ENCODE measurements around the gene RNF130.
"Not testable (repeated sequence)": the region's sequence is repeated elsewhere in the genome, so short reads cannot be mapped to it uniquely, and the experiment has no call there.

Gene RNF130

DNA sequence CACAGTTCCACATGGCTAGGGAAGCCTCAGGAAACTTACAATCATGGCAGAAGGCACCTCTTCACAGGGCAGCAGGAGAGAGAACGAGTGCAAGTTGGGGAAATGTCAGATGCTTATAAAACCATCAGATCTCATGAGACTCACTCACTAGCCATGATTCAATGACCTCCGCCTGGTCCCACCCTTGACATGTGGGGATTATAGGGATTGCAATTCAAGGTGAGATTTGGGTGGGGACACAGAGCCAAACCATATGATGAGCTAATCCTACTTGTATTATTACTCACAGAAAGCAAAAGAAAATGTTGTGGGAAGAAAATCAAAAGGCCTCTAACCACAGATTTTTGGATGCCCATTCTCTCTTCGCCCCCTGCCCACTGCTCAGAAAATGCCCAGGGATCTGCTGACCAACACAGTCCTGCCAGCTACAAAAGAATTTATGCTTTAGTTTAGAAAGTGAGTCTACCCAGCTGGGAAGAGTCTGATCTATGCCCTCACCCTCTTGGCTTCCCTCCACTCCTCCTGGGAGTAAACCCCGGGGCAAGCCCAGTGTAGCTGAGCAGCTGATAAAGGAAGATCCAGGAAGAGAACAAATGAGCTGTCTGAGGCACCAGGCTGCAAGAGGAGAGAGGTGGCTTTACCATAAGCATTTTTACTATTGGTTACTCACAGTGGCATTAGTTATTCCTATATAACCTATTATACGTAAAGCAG is 53.1 kb downstream of the RNF130 start:
- no peak for DNase-seq (ENCODE audit: low read depth in 3 of 3)

GRCh38 chr5:180015523-180015922 is 56.0 kb downstream of the RNF130 start:
- DNase-seq (ENCODE audit: low read depth in 3 of 3) = not testable (repeated sequence)

DNA sequence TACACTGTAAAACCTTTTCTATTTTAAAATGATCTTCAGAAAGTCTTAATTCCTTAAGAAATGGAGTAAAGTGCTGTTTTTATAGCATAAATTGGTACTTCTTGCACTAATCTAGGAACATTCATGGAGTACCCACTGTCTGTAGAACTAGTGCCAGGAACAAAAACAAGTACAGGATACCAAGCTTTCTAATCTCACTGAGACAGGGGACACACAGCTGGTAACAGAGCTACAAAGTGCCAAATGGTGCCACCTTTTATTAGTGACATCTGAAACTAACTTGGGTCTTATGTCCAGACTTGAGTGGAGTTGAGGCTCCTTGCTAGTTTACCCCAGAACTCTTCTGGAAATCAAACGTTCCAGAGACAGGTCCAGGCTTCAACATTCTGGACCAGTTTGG is 57.9 kb downstream of the RNF130 start:
- no peak for DNase-seq (ENCODE audit: low read depth in 3 of 3)

DNA sequence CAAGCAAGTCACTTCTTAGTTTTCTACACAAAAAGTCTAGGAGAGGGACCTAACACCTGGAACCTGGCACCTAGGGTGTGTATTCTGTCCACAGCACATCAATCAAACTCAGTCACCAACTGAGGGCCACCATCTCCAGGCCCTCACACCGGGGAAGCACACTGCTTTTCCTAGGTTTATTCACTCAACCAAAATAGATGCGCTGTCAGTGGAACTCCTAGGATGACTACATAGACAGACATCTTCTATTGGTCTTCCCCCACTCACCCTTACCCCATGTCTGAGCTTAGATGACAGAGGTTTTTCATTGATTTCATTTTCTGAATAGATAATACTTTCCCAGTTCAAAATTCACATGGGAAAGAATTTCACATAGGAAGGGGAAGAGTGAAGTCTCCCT is 59.2 kb downstream of the RNF130 start:
- DNase-seq (ENCODE audit: low read depth in 3 of 3) = no peak

GRCh38 chr5:180010636-180011035 is 60.9 kb downstream of the RNF130 start:
- no peak for DNase-seq (ENCODE audit: low read depth in 3 of 3)

- DNase-seq (ENCODE audit: low read depth in 3 of 3) = no peak
These were observed 62.0 kb downstream of the RNF130 start for GRCh38 chr5:180009581-180009980.

- no peak for DNase-seq (ENCODE audit: low read depth in 3 of 3)
These were observed 63.1 kb downstream of the RNF130 start for GRCh38 chr5:180008433-180008832.

DNA sequence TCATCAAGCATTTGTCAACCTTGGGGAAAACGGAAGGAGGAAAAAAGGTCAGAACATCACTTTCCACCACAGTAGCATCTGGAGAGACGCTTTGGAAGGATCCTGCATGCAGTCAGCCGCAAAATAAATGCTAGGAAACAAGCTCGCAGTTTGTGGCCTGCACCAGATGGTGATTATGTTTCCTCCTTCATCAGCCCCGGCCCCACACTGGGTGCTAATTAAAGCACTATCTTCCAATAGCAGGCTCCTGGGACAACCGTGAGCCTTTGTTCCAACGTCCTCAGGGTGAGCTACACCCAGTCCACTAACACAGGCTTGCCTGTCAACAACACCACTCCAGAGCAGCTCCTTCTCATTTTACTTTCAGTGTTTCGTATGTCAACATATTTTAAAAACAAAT is 64.0 kb downstream of the RNF130 start:
- DNase-seq (ENCODE audit: low read depth in 3 of 3) = no peak

DNA sequence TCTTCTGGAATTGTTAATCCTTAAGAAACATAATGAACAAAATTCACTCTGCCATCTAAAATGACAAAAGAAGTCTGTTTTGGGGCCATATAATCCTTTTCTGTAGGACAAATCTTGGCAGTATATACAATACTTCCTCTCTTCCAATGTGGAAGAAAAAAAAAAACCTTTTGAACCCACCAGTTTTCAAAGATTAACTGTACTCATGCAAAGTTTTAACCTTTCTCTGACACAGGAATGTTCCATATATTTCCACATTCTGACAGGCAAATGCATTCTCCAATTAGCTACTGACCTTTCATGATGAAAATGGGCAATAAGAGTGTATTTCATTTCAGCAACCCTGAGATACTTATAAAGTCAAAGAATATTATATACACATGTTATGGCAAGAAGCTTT is 65.4 kb downstream of the RNF130 start:
- DNase-seq (ENCODE audit: low read depth in 3 of 3) = no peak

DNA sequence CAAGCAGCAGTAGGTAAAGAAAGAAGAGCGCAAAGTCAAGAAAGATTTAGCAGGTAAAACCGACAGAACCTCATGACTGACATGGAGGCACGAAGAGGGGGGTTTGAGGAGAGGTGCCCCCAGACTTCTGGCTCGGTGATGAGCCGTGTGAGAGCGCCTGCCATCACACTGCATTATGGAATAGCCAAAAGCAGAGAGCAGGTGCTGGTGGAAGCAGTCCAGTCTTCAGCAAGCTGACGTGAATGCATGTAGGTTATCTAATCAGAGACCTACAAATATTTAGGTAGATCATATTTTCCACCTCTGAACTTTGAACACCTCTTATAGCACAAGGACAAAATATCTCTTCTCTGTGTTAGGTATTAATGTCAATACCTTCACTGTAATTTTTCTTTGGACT is 68.4 kb downstream of the RNF130 start:
- DNase-seq (ENCODE audit: low read depth in 3 of 3) = no peak

DNA sequence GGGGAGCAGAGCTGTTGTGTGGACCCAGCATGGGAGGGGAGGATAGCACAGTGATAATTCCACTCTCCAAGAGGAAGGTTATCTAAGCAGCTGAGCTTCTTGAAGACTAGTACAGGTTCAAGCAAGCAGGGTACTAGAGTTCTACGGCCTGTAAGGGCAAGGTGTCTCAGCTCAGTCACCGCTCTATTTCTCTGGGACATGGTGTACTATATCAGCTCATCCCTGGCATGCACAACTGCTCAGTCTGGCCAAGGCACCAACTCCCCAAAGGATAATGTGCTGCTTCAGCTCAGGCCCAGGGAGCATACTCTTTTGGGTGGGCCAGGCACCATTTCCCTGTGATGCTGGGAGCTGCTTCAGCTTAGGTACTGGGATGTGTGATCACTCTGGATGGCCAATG is 69.8 kb downstream of the RNF130 start:
- DNase-seq (ENCODE audit: low read depth in 3 of 3) = no peak

GRCh38 chr5:180001136-180001535 is 70.4 kb downstream of the RNF130 start:
- no peak for DNase-seq (ENCODE audit: low read depth in 3 of 3)

DNA sequence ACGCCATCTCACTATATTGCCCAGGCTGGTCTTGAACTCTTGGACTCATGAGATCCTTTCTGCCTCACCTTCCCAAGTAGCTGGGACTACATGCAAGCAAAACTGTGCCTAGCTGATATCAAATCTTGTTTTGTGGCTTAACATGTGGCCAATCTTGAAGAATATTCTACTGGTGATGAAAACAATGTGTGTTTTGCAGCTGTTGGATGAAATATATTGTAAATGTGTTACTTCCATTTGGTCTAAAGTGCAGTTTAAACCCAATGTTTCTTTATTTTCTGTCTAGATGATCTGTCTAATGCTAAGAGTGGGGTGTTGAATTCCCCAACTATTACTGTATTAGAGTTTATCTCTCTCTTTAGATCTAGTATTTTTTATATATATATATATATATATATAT is 73.1 kb downstream of the RNF130 start:
- DNase-seq (ENCODE audit: low read depth in 3 of 3) = no peak

GRCh38 chr5:179994583-179995323 is 76.8 kb downstream of the RNF130 start:
- no peak for DNase-seq (ENCODE audit: low read depth in 3 of 3)

GRCh38 chr5:179992855-179993254 is 78.7 kb downstream of the RNF130 start:
- DNase-seq (ENCODE audit: low read depth in 3 of 3) = not testable (repeated sequence)

DNA sequence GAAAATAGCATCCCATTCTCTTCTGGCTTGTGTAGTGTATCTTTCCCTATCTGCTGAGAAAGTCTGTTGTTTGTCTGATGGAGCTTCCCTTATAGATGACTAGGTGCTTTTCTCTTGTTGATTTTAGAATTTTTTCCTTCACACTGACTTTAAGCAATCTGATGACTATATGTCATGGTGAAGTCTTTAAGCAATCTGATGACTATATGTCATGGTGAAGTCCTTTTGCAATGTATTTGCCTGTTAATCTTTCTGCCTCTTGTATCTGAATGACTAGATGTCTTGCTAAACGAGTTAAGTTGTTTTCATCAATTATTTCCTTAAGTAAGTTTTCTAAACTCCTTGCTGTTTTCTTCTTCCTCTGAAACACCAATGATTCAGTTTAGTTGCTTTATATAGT is 80.5 kb downstream of the RNF130 start:
- DNase-seq (ENCODE audit: low read depth in 3 of 3) = no peak

DNA sequence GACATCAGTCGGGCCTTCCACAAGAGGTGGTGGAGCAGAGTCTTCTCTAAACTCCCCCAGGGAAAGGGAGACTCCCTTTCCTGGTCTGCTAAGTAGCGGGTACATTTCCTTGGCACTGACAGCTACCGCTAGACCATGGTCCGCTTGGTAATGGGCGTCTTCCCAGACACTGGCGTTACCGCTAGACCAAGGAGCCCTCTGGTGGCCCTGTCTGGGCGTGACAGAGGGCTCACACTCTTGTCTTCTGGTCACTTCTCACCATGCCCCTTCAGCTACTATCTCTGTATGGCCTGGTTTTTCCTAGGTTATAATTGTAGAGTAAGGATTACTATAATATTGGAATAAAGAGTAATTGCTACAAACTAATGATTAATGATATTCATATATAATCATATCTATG is 81.0 kb downstream of the RNF130 start:
- DNase-seq (ENCODE audit: low read depth in 3 of 3) = not testable (repeated sequence)

DNA sequence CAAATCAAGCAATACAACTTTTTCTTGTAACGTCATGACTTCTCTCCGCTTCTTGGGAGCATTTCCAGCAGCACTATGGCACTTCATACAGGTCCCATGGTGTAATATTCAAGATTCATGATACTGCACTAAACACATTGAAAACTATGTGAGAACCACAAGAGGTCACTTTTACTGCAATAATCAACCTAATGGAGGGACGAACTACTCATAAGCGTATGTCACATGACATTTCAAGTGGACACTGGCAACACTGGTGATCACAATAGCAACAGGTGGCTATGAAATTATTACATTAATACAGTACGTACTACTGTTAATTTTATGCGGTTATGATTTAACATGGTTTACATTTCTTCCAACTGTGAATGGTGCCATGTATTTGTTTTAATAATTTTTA is 85.2 kb downstream of the RNF130 start:
- no peak for DNase-seq (ENCODE audit: low read depth in 3 of 3)

- DNase-seq (ENCODE audit: low read depth in 3 of 3) = no peak
These were observed 89.9 kb downstream of the RNF130 start for GRCh38 chr5:179981636-179982035.

DNA sequence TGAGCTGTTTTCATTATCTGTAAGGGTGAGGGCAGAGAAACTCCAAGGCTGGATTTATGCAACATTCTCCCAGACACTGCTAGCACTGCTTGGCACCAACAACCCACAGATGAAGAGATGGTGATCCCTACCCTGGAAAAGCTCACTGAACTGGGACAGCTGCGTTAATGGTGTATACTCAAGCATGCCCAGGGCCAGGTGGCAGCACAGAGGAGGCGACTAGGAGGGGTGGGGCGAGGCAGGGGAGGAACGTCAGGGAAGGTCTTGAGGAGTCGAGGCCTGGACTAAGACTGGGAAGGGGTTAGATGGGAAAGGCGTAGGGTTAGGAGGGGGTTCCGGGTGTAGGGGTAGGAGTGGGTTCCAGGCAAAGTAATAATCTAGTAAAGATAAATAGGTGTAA is 90.8 kb downstream of the RNF130 start:
- no peak for DNase-seq (ENCODE audit: low read depth in 3 of 3)

DNA sequence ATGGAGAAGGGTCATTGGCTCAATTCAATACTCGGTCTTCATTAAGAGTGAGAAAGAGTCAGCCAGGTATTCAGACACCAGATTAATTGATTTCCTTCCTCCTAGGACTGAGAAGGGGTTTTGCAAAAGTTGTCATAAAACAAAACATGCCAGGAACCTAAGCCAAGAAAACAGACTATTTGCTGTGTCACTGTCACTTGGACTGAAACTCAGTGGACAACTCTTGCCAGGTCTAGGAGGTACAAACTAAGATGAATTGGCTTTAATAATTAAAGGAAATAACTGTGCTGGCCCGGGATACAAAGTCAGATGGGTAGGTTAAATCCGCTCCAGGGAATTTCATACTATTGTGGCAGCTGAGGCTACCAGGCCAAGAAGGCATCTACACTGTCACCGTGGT is 92.8 kb downstream of the RNF130 start:
- DNase-seq (ENCODE audit: low read depth in 3 of 3) = no peak

DNA sequence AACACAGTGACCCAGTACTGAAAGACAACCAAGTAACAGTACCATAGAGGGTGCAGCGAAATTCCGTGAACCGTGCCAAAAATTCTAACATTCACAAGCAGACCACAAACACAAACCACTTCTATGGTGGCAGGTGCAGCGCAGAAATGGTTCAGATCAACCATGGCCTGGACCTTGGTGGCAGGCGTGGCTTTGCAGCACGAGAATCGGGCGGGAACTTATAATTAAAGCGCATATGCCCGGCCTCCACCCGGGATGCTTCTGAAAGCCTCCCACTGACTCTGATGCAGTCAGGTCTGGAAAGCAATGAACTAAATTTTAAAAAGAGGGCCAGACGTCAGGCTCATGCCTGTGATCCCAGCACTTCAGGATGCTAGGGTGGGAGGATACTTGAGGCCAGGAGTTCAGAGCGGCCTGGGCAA is 95.8 kb downstream of the RNF130 start:
- DNase-seq (ENCODE audit: low read depth in 3 of 3) = no peak

GRCh38 chr5:179974946-179975712 is 96.4 kb downstream of the RNF130 start:
- DNase-seq (ENCODE audit: low read depth in 3 of 3) = no peak
